Endothelial cell of umbilical vein (primary cell): ENCODE data around the gene RGR. TPM values are rescaled to one million over a fixed set of nuclear protein-coding genes. Genes with fewer than 3 reads are reported as not detected.

Source experiments
- BruUV-seq: library from RNA; stranded (reverse); fragments of 400-500 nt; replicated peaks from 2 replicates; lab custom pipeline; 2021; lab: Mats Ljungman, UMichigan
- CTCF ChIA-PET: fragments of 300-600, 350-600 bp; sonication (Branson Sonifier 250); formaldehyde crosslinking; loops from one replicate; lab custom pipeline; 2021; ENCODE audit warnings: antibody characterized with exemption, inconsistent platforms; lab: Charles Lee
- POLR2A ChIA-PET: fragments of 300-600, 350-600 bp; sonication (Branson Sonifier 250); formaldehyde crosslinking; loops from one replicate; lab custom pipeline; 2021; ENCODE audit warnings: antibody characterized with exemption, inconsistent platforms; lab: Charles Lee
- DNase-seq: peaks from one replicate; pipeline ENCODE4 v3.0.0-alpha.2; 2011; ENCODE audit warnings: low read depth, low spot score
- FAIRE-seq: peaks from 2 replicates; lab custom pipeline; 2011; peaks lifted over from hg19 to GRCh38; lab: Jason Lieb, UNC
- H2AFZ ChIP-seq: 2 replicates; pipeline ENCODE4 v1.6.0; 2012; ENCODE audit warnings: low read depth, low read length, control low read depth, inconsistent platforms
- H3K27ac ChIP-seq: 2 replicates; pipeline ENCODE4 v1.5.1; 2011; ENCODE audit warnings: low read depth, mild to moderate bottlenecking, control low read depth, low read length, moderate library complexity; ENCODE audit not compliant: insufficient read depth
- H3K27me3 ChIP-seq, 2 experiments: 2 replicates each; pipeline versions ENCODE4 v1.6.0 to v1.6.1; 2011; ENCODE audit warnings: low read length in 2 of 2, mixed read lengths in 1 of 2; ENCODE audit not compliant: control insufficient read depth in 2 of 2, insufficient read depth in 2 of 2
- H3K36me3 ChIP-seq, 2 experiments: 2 replicates in 1 of 2; 3 replicates in 1 of 2; pipeline ENCODE4 v1.5.1; 2011; ENCODE audit warnings: low read length in 2 of 2, mild to moderate bottlenecking in 1 of 2, moderate library complexity in 1 of 2; ENCODE audit not compliant: control insufficient read depth in 2 of 2, insufficient read depth in 2 of 2; ENCODE audit errors: extremely low read depth in 1 of 2
- H3K4me1 ChIP-seq: 3 replicates; pipeline ENCODE4 v1.5.1; 2011; ENCODE audit warnings: mild to moderate bottlenecking, low read length; ENCODE audit not compliant: control insufficient read depth, insufficient read depth; ENCODE audit errors: extremely low read depth
- H3K4me2 ChIP-seq: 2 replicates; pipeline ENCODE4 v1.6.1; 2011; ENCODE audit warnings: low read length, control low read depth, mixed read lengths; ENCODE audit not compliant: insufficient read depth
- H3K4me3 ChIP-seq, 3 experiments: fragments of 200-600 bp in 1 of 3; sonication (generic), shearing (Covaris generic) in 1 of 3; replicated peaks in 1 of 3; 2 replicates each; pipeline ENCODE4 v1.5.1; 2011 to 2016; ENCODE audit warnings: control low read depth in 3 of 3, low read length in 3 of 3, mild to moderate bottlenecking in 2 of 3, inconsistent platforms in 1 of 3, low read depth in 1 of 3, moderate library complexity in 1 of 3; ENCODE audit not compliant: insufficient read depth in 1 of 3
- H3K79me2 ChIP-seq: 2 replicates; pipeline ENCODE4 v1.6.0; 2012; ENCODE audit warnings: low read length, inconsistent platforms; ENCODE audit not compliant: control insufficient read depth, insufficient read depth
- H3K9ac ChIP-seq: replicated peaks from 2 replicates; pipeline ENCODE3; 2011; ENCODE audit warnings: low read length, control low read depth; ENCODE audit not compliant: insufficient read depth; ENCODE audit errors: extremely low read depth
- H3K9me1 ChIP-seq: replicated peaks from 3 replicates; pipeline ENCODE4 v1.6.0; 2011; ENCODE audit warnings: mild to moderate bottlenecking, low read length; ENCODE audit not compliant: control insufficient read depth, insufficient read depth; ENCODE audit errors: extremely low read depth
- H3K9me3 ChIP-seq: replicated peaks from 2 replicates; pipeline ENCODE4 v1.5.1; 2012; ENCODE audit warnings: low read length, inconsistent platforms; ENCODE audit not compliant: control insufficient read depth, insufficient read depth
- H4K20me1 ChIP-seq: replicated peaks from 2 replicates; pipeline ENCODE3; 2011; ENCODE audit warnings: mild to moderate bottlenecking, low read length; ENCODE audit not compliant: control insufficient read depth, insufficient read depth; ENCODE audit errors: extremely low read depth
- CTCF ChIP-seq, 2 donors: IDR thresholded peaks; 1 replicate in 1 of 2; 2 replicates in 1 of 2; pipeline ENCODE4 v1.5.1; 2011; ENCODE audit warnings: low read length in 2 of 2, mild to moderate bottlenecking in 2 of 2, moderate library complexity in 2 of 2, control low read depth in 1 of 2, inconsistent platforms in 1 of 2, low read depth in 1 of 2; ENCODE audit not compliant: insufficient read depth in 1 of 2; ENCODE audit errors: extremely low read depth in 1 of 2
- EZH2 ChIP-seq: IDR thresholded peaks from 2 replicates; pipeline ENCODE4 v1.6.1; 2012; ENCODE audit warnings: borderline replicate concordance, low read depth, mild to moderate bottlenecking, moderate library complexity, low read length, inconsistent platforms; ENCODE audit not compliant: severe bottlenecking
- FOS ChIP-seq: IDR thresholded peaks from 2 replicates; pipeline ENCODE4 v1.6.1; 2011; ENCODE audit warnings: mild to moderate bottlenecking, low read length, moderate library complexity, borderline replicate concordance; ENCODE audit not compliant: insufficient read depth
- GATA2 ChIP-seq: IDR thresholded peaks from 2 replicates; pipeline ENCODE4 v1.7.0; 2011; ENCODE audit warnings: low read depth, mild to moderate bottlenecking, moderate library complexity, mixed read lengths, low read length; ENCODE audit not compliant: insufficient read length, insufficient read depth
- JUN ChIP-seq: IDR thresholded peaks from 2 replicates; pipeline ENCODE4 v1.6.1; 2011; ENCODE audit warnings: borderline replicate concordance, low read depth; ENCODE audit not compliant: insufficient read length, insufficient read depth
- MAX ChIP-seq: IDR thresholded peaks from 2 replicates; pipeline ENCODE4 v1.6.1; 2011; ENCODE audit not compliant: insufficient read depth, insufficient read length
- MYC ChIP-seq: IDR thresholded peaks from one replicate; pipeline ENCODE4 v1.6.1; 2011; ENCODE audit warnings: mild to moderate bottlenecking, low read depth, low read length
- POLR2A ChIP-seq: IDR thresholded peaks from 2 replicates; pipeline ENCODE4 v1.6.1; 2012; ENCODE audit warnings: low read depth, mild to moderate bottlenecking, control low read depth, low read length
- POLR2AphosphoS5 ChIP-seq: IDR thresholded peaks from 2 replicates; pipeline ENCODE4 v1.6.1; 2012; ENCODE audit warnings: low read depth, mild to moderate bottlenecking, control low read depth, low read length, moderate library complexity; ENCODE audit not compliant: insufficient read depth
- dilution Hi-C: fragments of 300-500 bp; cut with MboI; formaldehyde crosslinking; loops from one replicate; pipeline ENCODE4 v1.15.0; 2019; ENCODE audit warnings: low sequenced_read_pairs; ENCODE audit not compliant: extremely low pct_ligation_motif_present
- intact Hi-C: fragments of 100-400 bp; cut with micrococcal nuclease; formaldehyde crosslinking; loops from one replicate; pipeline ENCODE4 v1.10.0; 2022
- polyA plus RNA-seq, 4 experiments: library from polyadenylated mRNA; depleted of rRNA in 3 of 4; stranded (reverse) in 3 of 4; unstranded in 1 of 4; fragments of >200 nt; gene quantifications; 2 replicates each; pipeline versions ENCODE4 v1.2.1 to v1.2.3, GENCODE V29; 2011 to 2012; ENCODE audit warnings: missing spikeins in 1 of 4
- total RNA-seq: library from RNA; stranded (reverse); gene quantifications from 2 replicates; pipeline ENCODE4 v1.2.3, GENCODE V29; 2021

Gene RGR
- total and polyA plus RNA-seq, 2 donors (not counting 3 experiments of a cell fraction or from before 2014, with no cell fraction given) = not detected

- no TSS peak for BruUV-seq
- Histone ChIP-seq H3K4me3 (no peak overlapping the region), H3K79me2 (no peaks in the 10 kb centered on the region), H3K4me1 (no peaks in the 10 kb centered on the region), H3K27me3 (peaks cover 14 to 28% of the 10 kb centered on the region in 2 experiments), H3K36me3 (no peaks in the 10 kb centered on the region), H3K9me1 (no peaks in the 10 kb centered on the region), H3K9ac (no peak overlapping the region), H4K20me1 (no peaks in the 10 kb centered on the region), H3K4me2 (no peak overlapping the region), H3K27ac (no peak overlapping the region), H2AFZ (no peak overlapping the region), H3K9me3 (no peaks in the 10 kb centered on the region)
- TF ChIP-seq POLR2A (no peak), CTCF (IDR thresholded peaks at IDR 0.05; ENCODE audit: extremely low read depth in 1 of 2, insufficient read depth in 1 of 2, low read depth in 1 of 2, low read length in 2 of 2) (no peak), EZH2 (no peak), MYC (no peak), MAX (no peak), JUN (no peak), GATA2 (no peak), FOS (no peak), POLR2AphosphoS5 (no peak)
- POLR2A ChIA-PET = no interaction called here
- DNase-seq (no peak), FAIRE-seq (no peak)
- CTCF ChIA-PET = interaction anchor here (1.0 to 11.1 kb wide), 2 partner anchors 83 to 267 kb away, joined by 4 to 510 read pairs; no protein-coding TSS in a partner anchor
- intact Hi-C loops (no loop called here), dilution Hi-C loops (no loop called here)
Measured at GRCh38 chr10:84269773-84270172, 24.9 kb downstream of the RGR start.
